CD4-positive, alpha-beta T cell treated with Interferon alpha-2 for 1 hour (primary cell): ENCODE measurements around the gene FMNL2.
"Not testable (repeated sequence)": the region's sequence is repeated elsewhere in the genome, so short reads cannot be mapped to it uniquely, and the experiment has no call there.

Source experiments
- DNase-seq, 2 donors: peaks; one replicate each; pipeline ENCODE4 v3.0.0-alpha.2; 2020 to 2022

FMNL2 gene

DNA sequence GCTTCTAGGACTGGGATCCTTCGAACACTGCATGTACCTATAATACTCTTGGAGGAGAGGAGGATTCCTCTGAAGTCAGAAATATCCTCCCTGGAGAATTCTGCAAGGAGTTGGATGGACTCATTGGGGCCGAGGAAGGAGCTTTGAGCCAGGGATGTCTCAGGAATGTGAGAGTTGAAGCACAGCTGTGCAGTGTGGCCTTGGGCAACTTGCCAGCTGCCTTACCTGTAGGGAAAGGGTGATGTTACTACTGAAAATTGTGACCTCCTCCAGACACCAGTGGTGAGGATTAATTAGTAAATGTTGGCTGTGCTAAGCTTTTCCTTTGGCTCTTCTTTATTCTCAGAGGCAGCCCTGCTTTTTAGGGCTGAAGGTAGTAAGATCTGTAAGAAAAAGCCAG lies 41.4 kb downstream of the FMNL2 start:
- no peak for DNase-seq

DNA sequence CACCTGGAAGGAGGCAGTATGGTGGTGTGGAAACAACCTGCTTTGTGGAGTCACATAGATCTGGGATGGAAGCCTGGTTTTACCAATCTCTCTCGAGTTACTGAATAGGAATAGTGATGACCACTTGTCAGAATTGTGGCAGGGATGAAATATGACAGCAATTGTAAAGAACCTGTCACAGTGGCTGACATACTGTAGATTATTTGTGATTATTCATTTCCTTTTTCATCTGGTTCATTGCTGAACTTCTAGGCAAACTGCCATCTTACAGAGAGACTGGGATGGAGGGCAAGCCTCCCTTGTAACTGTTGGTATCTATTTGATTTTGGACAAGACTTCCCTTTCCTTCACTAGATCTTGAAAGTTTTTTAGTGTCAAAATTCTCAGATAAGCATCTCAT lies 42.0 kb downstream of the FMNL2 start:
- no peak for DNase-seq

DNA sequence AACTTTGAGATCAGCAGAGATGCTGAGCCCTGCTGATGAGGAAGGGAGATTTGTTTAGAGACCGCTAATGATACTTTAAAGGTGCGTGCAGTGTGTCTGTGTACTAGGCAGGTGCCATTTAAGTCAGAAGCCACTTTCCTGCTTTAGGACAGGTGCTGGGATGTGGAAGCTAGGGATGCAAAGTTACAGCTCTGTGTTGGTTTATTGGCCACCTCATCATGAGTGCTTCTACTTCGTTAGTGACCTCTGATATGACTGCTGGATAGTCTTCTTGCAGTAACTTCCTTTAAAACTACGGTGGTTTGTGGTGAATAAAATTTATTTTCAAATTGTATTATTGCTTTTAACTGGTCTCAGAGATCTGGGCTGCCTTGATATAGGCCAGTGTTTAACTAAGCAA lies 44.1 kb downstream of the FMNL2 start:
- DNase-seq = no peak

DNA sequence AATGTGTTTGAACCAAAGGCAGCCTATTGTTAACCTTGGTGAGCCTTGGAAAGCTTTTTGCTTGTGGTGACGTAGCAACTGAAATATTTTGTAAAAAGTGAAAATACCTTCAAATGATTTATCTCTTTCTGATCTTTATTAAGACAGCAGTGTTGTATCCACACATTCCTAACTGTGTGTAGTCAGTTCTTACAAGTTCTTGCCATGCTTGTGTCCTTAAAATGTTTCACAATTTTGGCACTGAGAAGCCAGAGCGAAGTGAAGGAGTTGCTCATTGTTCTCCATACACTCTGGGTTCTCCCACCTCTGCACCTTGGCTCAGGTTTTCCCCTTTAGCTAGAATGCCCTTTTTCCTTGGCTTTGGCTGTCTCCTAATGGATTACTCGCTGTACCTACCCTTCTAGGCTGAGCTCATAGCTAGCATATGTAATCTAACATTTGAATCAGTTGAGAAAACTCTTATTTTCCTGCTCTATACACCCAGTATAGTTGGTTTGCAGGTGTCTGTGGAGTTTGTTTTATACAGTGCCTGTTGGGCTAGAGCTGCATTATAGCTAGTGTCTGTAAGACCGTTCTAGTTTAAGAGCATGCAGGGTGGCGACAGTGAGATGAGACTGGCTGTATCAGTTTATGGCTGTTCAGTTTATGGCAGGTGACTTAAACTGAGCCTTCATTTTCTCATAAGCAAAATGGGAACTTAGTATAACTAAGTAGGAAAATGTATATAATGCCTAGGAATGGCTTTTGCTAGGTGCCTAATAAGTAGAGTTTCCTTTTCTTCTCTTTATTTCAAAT lies 45.5 kb downstream of the FMNL2 start:
- DNase-seq = no peak

DNA sequence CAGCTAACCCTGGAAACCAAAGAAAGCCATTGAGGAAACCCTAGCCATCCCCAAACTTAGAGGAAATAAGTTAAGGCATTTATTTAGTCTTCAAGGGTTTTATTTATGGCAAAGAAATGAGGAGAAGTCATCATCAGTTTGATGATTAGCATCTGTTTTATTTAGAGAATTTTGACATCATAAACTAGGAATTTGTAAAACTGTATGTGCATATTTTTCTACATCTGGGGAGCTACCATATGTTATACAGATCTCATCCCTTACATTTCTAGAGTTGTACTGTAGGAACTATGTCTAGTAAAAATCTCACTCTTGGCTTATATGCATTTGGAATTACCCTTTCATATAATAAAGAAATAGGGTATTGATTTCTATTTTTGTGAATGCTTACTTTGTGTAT lies 48.7 kb downstream of the FMNL2 start:
- no peak for DNase-seq

DNA sequence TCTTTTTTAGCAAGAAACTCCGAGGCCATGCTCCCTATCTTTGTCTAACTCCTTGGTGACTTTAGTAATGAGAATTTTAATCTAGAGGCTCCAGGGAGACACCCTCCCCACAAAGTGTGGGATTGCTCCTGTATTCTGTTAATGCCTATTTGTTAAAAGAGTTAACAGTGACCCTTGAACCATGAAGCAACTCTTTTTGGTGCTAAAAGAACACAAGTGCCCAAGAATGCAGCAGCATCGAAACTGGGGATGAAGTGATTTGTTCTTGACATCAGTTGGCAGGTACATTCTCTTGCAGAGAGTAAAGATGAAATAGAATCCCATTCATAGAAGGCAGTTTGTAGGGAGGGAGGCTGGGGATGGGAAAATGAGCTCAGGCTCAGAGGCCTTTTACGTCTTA lies 50.0 kb downstream of the FMNL2 start:
- DNase-seq = no peak

DNA sequence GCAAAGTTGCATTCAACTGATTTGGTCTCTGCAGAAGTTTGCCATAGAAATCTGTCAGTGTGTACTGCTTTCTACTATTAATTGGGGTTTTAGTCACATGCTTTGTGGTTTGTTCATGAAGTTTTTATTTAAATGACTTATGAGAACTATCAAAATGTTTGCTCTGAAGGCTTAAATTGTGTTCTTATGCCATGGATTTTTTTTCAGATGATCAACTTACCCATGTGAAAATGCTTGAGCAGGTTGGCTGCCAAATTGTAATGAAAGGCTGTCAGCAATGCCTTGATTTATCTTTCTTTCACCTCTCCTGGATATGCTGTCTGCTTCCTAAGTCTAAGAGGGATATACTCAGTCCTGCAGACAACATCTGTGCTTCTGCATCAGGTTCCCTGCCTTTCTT lies 50.7 kb downstream of the FMNL2 start:
- DNase-seq = no peak

DNA sequence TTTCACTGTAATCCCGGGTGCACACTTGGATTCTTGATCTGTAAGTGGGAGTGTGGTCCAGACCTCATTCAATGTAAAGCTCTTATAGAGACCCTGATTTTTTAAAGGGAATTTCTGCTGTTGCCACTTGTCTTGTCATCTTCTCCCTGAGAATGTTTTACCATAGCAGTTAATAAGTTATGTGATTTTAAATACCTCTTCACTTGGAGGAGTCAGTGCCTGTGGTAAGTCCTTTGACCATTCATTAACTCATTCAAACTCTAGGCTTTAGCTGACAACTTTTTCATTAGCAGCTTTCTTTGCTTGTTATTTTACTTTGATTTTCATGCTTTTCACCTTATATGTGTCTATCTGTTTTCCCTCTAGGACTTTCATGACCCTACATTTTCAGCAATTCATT lies 51.3 kb downstream of the FMNL2 start:
- no peak for DNase-seq

DNA sequence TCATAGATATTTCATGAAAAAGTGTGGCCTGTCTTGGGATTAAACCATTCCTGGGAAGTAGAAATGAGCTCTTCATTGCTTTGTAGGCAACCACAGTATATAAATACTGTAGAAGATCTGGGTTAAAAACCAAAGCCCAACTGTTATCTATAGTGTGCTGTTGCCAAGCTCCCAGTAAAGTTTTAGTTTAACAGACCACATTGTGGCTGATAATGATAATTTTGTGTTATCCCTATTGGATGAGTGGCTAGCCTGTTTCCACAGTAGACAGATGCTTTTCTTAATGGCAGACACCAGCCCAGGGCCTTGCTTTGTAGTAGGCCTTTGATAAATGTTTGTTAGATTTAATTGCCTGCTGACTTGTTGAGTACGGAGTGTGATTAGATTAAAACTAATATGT lies 52.1 kb downstream of the FMNL2 start:
- DNase-seq = no peak

DNA sequence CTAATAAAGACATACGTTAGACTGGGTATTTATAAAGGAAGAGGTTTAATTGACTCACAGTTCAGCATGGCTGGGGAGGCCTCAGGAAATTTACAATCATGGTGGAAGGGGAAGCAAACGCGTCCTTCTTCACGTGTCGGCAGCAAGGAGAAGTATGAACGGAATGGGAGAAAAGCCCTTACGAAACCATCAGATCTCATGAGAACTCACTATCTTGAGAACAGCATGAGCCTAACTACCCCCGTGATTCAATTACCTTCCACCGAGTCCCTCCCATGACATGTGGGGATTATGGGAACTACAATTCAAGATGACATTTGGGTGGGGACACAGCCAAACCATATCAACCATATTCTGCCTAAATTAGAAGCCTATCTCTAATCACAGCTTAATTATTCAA lies 53.3 kb downstream of the FMNL2 start:
- DNase-seq = not testable (repeated sequence)

DNA sequence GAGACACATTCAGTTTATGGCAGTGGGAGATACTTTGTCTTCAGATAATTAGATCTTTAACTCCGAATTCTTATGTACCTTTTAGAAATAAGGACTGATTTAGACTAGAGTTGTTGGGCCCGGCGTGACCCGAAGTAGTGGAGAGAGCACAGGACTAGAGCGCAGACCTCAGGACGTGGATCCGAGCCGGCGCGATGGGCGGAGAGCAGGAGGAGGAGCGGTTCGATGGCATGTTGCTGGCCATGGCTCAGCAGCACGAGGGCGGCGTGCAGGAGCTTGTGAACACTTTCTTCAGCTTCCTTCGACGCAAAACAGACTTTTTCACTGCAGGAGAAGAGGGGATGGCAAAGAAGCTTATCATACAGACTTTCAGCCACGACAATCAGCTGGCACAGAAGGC lies 54.5 kb downstream of the FMNL2 start:
- no peak for DNase-seq

DNA sequence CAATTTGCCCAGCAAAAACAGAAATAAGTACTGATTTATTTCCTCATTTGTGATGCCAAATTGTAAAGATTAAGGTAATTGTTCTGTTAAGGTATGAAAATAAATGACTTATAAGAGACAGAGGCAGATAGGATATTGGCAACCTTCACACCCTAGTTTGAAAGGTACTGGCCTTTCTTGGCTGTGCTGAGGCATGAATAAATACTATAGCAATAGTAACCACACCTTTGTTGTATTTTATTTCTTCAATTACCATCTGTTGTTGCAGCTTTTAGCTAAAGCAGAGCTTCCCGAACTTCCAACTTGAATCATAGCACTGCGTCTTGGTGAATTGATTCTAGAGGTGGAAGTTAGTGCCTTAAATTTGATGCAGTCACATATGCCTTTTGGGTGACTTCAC lies 55.9 kb downstream of the FMNL2 start:
- DNase-seq = no peak

DNA sequence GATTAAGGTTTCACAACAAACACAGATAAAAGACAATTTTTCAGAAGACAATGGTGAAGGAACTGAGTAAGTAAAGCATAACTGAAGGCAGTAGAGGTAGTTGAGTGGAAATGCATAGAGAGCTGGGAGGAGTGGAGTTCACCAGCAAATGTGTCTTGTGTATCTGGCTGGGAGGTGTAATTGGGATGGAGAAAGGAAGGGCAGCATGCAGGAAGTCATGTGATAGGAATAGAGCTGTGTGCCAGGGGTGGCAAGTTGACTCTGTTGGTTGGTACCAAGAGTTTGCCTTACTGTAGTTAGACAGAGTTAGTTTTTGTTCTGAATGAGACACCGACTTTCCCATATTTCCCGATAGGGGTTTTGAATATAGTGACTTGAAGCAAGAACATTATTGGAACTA lies 56.3 kb downstream of the FMNL2 start:
- DNase-seq = no peak

DNA sequence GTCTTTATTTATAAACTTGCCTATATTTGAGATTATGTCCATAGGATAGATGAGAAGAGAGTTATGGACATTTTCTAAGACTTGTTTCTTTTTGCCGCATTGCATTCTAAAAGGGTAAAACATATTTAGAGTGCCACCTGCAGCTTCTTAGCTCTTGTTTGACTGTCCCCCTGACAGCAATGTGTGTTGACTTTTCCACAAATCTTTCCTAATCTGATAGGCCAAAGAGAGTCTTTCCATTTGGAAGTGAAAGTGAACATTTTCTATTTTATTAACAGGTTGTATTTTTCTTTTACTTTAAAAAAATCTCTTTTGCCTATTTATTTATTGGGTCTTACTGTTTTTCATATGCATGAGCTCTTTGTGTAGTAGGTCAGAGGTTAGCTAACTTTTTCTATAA lies 58.4 kb downstream of the FMNL2 start:
- DNase-seq = no peak

DNA sequence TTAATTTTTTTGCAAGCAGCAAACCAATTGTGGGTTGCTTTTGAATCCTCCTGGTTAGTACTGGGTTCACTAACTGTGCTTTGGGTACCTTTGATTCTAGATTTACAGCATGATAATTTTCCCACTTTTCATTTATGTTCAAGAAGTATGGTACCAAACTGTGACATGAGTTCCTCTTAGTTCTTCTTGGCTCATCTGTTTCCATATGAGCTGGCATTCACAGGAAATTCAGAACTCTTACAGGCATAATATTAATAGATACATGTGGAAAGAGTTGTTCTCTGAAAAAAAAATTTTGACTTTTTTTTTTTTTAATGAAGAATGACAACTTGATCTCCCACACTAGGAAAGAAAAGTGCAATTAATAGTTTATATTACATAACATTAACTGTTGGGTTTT lies 59.4 kb downstream of the FMNL2 start:
- no peak for DNase-seq

DNA sequence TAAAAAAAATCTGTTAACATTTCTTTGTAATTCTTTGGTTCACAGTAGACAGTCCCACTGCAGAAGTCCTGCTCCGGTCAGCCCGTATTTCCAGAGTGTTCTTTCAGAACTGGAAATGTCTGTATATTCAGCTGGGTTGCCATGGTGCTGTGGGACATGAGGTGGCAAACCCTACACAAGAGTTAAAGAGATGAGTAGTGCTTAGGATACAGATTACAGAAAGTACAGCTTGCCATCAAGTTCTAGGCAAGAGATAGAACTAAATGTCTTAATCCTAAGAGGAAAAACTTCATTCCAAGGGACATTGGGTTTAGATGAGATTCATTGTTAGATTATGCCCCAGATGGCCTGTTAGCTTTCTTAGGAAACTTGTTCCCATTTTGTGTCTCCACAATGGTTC lies 60.1 kb downstream of the FMNL2 start:
- DNase-seq = no peak

DNA sequence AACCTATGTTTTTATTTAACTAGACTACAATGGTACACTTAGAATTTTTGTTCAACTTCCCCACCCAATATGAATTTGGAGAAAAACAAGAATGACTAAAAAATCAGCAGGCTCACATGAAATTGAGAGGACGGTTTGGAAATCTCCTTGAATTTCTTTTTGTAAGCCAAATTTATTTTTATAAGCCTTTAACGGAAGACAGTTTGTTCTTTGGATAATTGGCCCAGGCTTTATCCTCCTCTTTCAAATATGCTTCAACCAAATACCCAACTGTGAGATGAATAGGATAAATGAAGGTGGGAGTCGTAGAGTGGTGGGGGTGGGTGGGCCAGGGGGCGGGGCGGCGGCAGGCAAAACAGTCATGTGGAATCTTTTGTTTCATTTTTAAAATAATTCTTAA lies 60.6 kb downstream of the FMNL2 start:
- DNase-seq = no peak

DNA sequence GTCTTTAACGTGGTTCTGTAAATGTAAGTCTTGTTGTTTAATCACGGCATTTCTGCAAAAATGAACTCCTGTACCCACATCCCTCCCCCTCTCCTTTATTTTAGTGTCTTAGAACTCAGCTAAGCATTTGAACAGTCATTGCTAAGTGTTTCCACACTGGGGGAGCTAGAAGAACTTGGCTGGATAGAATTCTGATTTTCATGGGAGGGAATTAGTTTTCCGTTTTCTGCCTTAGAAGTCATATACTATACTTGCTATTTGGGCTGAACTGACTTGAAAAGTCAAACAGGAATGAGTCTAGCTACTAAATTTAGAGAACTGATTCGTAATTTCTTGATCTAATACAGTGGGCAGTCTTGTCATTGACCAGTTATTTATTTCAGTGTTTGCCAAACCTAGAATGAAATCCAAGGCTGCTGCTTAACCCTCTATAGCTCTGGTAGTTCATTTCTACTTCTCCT lies 61.1 kb downstream of the FMNL2 start:
- DNase-seq = no peak

DNA sequence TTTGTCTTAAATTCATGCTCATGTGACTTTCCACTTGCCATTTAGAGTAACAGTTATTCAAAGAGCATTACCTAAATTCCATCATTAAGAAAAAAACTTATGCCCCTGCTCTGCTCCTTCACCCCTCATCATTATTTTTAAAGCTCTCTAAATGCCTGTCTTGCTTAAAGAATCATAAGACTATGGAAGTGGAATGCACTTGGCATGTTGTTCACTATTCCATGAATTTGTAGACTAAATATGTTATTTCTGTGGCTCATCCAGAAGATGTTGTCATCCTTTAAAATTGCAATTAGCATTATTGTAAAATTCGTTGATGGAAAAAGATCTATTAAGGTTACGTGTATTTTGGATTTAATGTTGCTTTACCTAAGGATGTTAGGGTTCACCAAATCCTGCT lies 61.8 kb downstream of the FMNL2 start:
- DNase-seq = no peak

DNA sequence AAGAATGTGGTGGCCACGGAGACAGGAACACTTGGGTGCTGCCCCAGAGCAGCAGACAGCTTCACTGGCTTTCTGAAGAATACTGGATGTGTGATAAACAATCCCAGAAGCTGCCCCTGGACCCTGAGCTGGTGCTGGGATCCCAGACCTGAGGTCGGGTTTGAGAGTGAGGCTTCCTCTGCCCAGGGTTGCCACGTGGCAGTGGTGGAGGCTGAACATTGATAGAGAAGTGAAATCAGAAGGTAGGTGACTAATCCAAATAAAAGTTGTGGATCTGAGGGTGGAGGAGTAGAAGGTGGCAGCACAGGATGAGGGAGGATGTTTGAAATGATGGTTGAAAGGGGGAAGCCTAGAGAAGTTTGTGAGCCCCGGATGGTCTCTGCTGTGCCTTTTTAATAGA lies 64.0 kb downstream of the FMNL2 start:
- DNase-seq = no peak

DNA sequence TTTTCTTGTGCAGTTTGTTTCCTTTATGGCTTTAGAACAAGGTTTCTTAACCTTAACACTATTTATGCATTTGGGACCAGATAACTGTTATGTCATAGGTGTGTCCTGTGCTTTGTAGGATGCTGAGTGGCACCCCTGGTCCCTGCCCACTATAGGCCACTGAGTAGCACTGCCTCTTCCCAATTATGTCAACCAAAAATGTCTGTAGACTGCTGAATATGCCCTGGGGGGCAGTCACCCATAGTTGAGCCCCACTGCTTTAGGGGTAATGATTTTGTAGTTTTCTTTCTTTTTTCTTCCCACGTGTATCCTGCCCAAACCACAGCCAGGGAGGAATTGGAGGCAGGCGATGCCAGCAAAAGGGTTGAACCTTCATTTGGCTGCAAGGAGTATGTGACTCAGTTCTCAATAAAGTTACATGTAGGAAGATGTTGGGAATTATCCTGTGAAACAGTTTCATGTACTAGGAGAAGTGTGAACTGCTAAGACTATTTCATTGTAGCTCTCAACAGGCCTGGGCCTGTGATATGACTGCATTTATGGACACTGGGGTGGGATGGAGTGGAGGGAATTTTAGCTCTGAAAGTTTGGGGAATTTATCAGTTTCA lies 65.7 kb downstream of the FMNL2 start:
- DNase-seq = no peak

DNA sequence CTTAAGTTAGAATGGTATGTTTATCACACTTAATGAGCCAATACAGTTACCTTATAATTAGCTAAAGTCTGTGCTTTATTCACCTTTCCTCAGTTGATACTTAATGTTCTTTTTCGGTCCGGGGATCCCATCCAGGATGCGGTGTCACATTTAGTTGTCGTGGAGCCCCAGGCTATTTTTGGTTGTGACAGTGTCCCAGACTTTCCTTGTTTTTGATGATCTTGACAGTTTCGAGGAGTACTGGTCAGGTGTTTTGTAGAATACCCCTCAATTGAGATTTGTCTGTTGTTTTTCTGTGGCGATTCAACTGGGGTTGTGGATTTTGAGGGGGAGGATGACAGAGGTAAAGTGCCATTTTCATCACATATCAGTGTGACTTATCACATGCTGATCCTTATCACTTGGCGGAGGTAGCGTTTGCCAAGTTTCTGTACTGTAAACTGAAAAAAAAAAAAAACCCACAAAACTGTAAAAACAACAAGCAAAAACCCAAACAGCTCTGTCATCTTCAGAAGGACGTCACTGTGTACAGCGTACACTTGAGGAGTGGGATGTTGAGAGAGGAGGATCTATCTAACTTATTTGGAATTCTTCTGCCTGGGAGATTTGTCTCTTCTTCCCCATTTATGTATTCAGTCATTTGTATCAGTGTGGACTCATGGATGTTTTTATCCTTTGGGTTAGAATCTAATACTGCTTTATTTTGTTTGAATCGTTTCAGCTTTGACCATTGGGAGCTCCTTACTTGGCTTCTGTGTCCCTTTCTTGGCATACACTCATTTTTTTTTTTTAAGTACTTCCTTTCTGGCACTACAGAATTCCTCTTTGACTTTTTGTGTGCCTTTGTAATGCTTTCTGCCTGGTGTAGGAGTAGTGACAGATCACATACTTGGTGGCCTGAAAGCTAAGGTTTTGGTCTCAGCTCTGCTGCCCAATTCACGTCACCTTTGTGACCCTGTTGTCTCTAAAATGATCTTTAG lies 68.1 kb downstream of the FMNL2 start:
- DNase-seq = no peak
